DOHH2 (cell line): Measurements from ENCODE around the gene PPP4R4.

Experiments
- H3F3A ChIP-seq: fragments of 200-600 bp; sonication (generic), shearing (Covaris generic); 2 replicates; pipeline ENCODE4 v1.6.0; 2016; ENCODE audit warnings: antibody characterized with exemption, mild to moderate bottlenecking; ENCODE audit not compliant: control insufficient read depth, insufficient read depth
- H3K27ac ChIP-seq: fragments of 200-600 bp; sonication (generic); 2 replicates; pipeline ENCODE4 v1.5.1; 2014; ENCODE audit warnings: low read depth, mild to moderate bottlenecking, low read length, moderate library complexity
- H3K27me3 ChIP-seq: fragments of 200-600 bp; sonication (generic); 2 replicates; pipeline ENCODE4 v1.6.1; 2014; ENCODE audit warnings: mild to moderate bottlenecking, low read length, mixed read lengths; ENCODE audit not compliant: control insufficient read depth
- H3K36me3 ChIP-seq: fragments of 200-600 bp; sonication (generic); 2 replicates; pipeline ENCODE4 v1.6.1; 2014; ENCODE audit warnings: mild to moderate bottlenecking, low read length, moderate library complexity, mixed read lengths; ENCODE audit not compliant: control insufficient read depth
- H3K4me1 ChIP-seq: fragments of 200-600 bp; sonication (generic); 2 replicates; pipeline ENCODE4 v1.6.1; 2014; ENCODE audit warnings: mild to moderate bottlenecking, low read length, mixed read lengths; ENCODE audit not compliant: control insufficient read depth
- H3K4me2 ChIP-seq: fragments of 200-600 bp; sonication (generic); 2 replicates; pipeline ENCODE4 v1.6.0; 2014; ENCODE audit warnings: mild to moderate bottlenecking, low read length, moderate library complexity
- H3K4me3 ChIP-seq: fragments of 200-600 bp; sonication (generic); 2 replicates; pipeline ENCODE4 v1.5.1; 2014; ENCODE audit warnings: mild to moderate bottlenecking, low read length, mixed read lengths
- H3K79me2 ChIP-seq: fragments of 200-600 bp; sonication (generic); 2 replicates; pipeline ENCODE4 v1.6.1; 2014; ENCODE audit warnings: mild to moderate bottlenecking, low read length, mixed read lengths; ENCODE audit not compliant: control insufficient read depth
- H3K9me2 ChIP-seq: fragments of 200-600 bp; sonication (generic); replicated peaks from 2 replicates; pipeline ENCODE4 v1.6.1; 2014; ENCODE audit warnings: mild to moderate bottlenecking, low read length, mixed read lengths; ENCODE audit not compliant: control insufficient read depth
- H3K9me3 ChIP-seq: fragments of 200-600 bp; sonication (generic); 2 replicates; pipeline ENCODE4 v1.6.1; 2014; ENCODE audit warnings: antibody characterized with exemption, low read length, mixed read lengths; ENCODE audit not compliant: control insufficient read depth, insufficient read depth
- H4K20me1 ChIP-seq: fragments of 200-600 bp; sonication (generic); 2 replicates; pipeline ENCODE4 v1.6.0; 2014; ENCODE audit warnings: low read depth, mild to moderate bottlenecking, antibody characterized with exemption, low read length, moderate library complexity; ENCODE audit not compliant: control insufficient read depth, insufficient read depth
- CTCF ChIP-seq: fragments of 200-600 bp; sonication (generic); IDR thresholded peaks from one replicate; pipeline ENCODE4 v1.5.1; 2014; ENCODE audit warnings: antibody characterized with exemption, mild to moderate bottlenecking, low read depth, low read length; ENCODE audit not compliant: poor library complexity, severe bottlenecking
- EZH2phosphoT487 ChIP-seq: fragments of 200-600 bp; sonication (generic); IDR thresholded peaks from 2 replicates; pipeline ENCODE4 v1.6.1; 2017; ENCODE audit warnings: borderline replicate concordance, mild to moderate bottlenecking, antibody characterized with exemption, low read length, moderate library complexity, mixed read lengths

The PPP4R4 gene

GRCh38 chr14:94312481-94313246 lies 138.5 kb downstream of the PPP4R4 start:
- Histone ChIP-seq H3K9me2 (no peaks in the 10 kb centered on the region), H3K36me3 (no peaks in the 10 kb centered on the region), H3F3A (no peaks in the 10 kb centered on the region), H3K27ac (no peak overlapping the region), H3K9me3 (peaks cover 10% of the 10 kb centered on the region; the same call in 1 of the 2 replicates), H3K4me1 (no peaks in the 10 kb centered on the region), H3K4me2 (no peak overlapping the region), H3K79me2 (no peaks in the 10 kb centered on the region), H4K20me1 (no peaks in the 10 kb centered on the region), H3K4me3 (no peak overlapping the region), H3K27me3 (peaks cover 8% of the 10 kb centered on the region; the same call in 1 of the 2 replicates)
- TF ChIP-seq EZH2phosphoT487: no peak

- TF ChIP-seq EZH2phosphoT487: no peak
- no peaks in the 10 kb centered on the region for H3K36me3 ChIP-seq
- H3K9me2 ChIP-seq: no peaks in the 10 kb centered on the region
- no peaks in the 10 kb centered on the region for H4K20me1 ChIP-seq
- H3K27ac ChIP-seq: no peak overlapping the region
- H3F3A ChIP-seq: no peaks in the 10 kb centered on the region
- no peaks in the 10 kb centered on the region for H3K4me1 ChIP-seq
- no peaks in the 10 kb centered on the region for H3K9me3 ChIP-seq
- H3K4me2 ChIP-seq: no peak overlapping the region
- no peak overlapping the region for H3K4me3 ChIP-seq
- H3K79me2 ChIP-seq: no peaks in the 10 kb centered on the region
- H3K27me3 ChIP-seq: peaks cover 8% of the 10 kb centered on the region; the same call in 1 of the 2 replicates
Measured at GRCh38 chr14:94313991-94314655, 140.0 kb downstream of the PPP4R4 start.

GRCh38 chr14:94314890-94315289 lies 140.8 kb downstream of the PPP4R4 start:
- Histone ChIP-seq H3K4me3 (no peak overlapping the region), H3K27me3 (peaks cover 8% of the 10 kb centered on the region; the same call in 1 of the 2 replicates), H3K36me3 (no peaks in the 10 kb centered on the region), H3K4me1 (no peaks in the 10 kb centered on the region), H3K4me2 (no peak overlapping the region), H3F3A (no peaks in the 10 kb centered on the region), H3K9me3 (no peaks in the 10 kb centered on the region), H3K79me2 (no peaks in the 10 kb centered on the region), H4K20me1 (no peaks in the 10 kb centered on the region), H3K27ac (no peak overlapping the region), H3K9me2 (no peaks in the 10 kb centered on the region)
- no peak for TF ChIP-seq EZH2phosphoT487
- TF ChIP-seq CTCF: no peak

- no peak overlapping the region for H3K27ac ChIP-seq
- no peaks in the 10 kb centered on the region for H3K4me1 ChIP-seq
- no peaks in the 10 kb centered on the region for H3K36me3 ChIP-seq
- no peaks in the 10 kb centered on the region for H3K9me2 ChIP-seq
- no peak overlapping the region for H3K4me2 ChIP-seq
- H3K27me3 ChIP-seq: peaks cover 8% of the 10 kb centered on the region; the same call in 1 of the 2 replicates
- TF ChIP-seq EZH2phosphoT487: no peak
- no peak for TF ChIP-seq CTCF
- H3F3A ChIP-seq: no peaks in the 10 kb centered on the region
- H3K9me3 ChIP-seq: no peaks in the 10 kb centered on the region
- no peaks in the 10 kb centered on the region for H4K20me1 ChIP-seq
- no peaks in the 10 kb centered on the region for H3K79me2 ChIP-seq
- no peak overlapping the region for H3K4me3 ChIP-seq
Measured at GRCh38 chr14:94316692-94317091, 142.6 kb downstream of the PPP4R4 start.
